ENCODE data around the gene LIPE. TPM values are rescaled to one million over a fixed set of nuclear protein-coding genes. Genes with fewer than 3 reads are reported as not detected.

The LIPE gene
- total and polyA plus RNA-seq, 2 experiments from 2014 or later: 5.8 to 10.9 TPM

DNA sequence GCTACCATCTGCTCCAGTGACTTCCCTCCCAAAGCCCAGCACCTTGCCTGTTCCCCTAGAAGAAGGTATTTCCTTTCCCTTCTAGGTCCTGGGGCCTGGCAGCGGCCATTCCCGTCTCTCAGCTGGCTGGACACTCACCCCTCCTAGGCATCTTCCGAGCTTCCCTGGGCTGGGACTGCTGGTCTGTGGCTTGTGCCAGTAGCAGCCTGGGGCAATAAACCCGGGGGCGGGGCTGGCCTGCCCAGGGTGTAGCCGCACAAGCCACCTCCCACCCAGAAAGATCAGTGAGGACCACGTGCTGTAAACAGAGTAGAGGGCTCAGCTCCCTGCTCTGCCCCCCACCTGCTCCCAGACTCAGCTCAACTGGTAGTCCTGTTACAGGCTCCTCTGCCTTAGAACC is 15.0 kb downstream of the LIPE start:
- Histone ChIP-seq H2AFZ (no peak overlapping the region), H4K20me1 (replicated peaks; ENCODE audit: insufficient read depth) (peaks cover 8% of the 10 kb centered on the region), H3K4me3 (no peak overlapping the region), H3K27me3 (ENCODE audit: insufficient read depth) (peaks cover 20% of the 10 kb centered on the region), H3K27ac (ENCODE audit: low read depth) (no peak overlapping the region), H3K79me2 (replicated peaks; ENCODE audit: insufficient read depth) (no peaks in the 10 kb centered on the region), H3K36me3 (ENCODE audit: insufficient read depth) (no peaks in the 10 kb centered on the region), H3K4me2 (no peak overlapping the region), H3F3A (replicated peaks; ENCODE audit: low read depth) (no peaks in the 10 kb centered on the region), H3K9me2 (ENCODE audit: insufficient read depth) (no peaks in the 10 kb centered on the region), H3K4me1 (ENCODE audit: insufficient read depth) (no peaks in the 10 kb centered on the region)
- ATAC-seq (peak; percentile 81), DNase-seq (ENCODE audit: low spot score) (peak; percentile 48)
- H3K4me3 Mint-ChIP-seq: no peak overlapping the region
- H3K9me3 Mint-ChIP-seq: no peaks in the 10 kb centered on the region; the same call in 1 of the 3 replicates
- peaks cover 63% of the 10 kb centered on the region for H3K27me3 Mint-ChIP-seq (ENCODE audit: insufficient read depth, low read depth, poor library complexity)
- H3K4me1 Mint-ChIP-seq: peaks cover 14% of the 10 kb centered on the region
- peaks cover 17% of the 10 kb centered on the region for H3K36me3 Mint-ChIP-seq (ENCODE audit: low read depth)
- H3K27ac Mint-ChIP-seq: no peak overlapping the region
- TF ChIP-seq STAT1 (IDR thresholded peaks at IDR 0.05; ENCODE audit: unreplicated experiment) (no peak), NANOG (IDR thresholded peaks at IDR 0.05; ENCODE audit: borderline replicate concordance) (no peak)
- TF ChIP-seq, protein P1, sequence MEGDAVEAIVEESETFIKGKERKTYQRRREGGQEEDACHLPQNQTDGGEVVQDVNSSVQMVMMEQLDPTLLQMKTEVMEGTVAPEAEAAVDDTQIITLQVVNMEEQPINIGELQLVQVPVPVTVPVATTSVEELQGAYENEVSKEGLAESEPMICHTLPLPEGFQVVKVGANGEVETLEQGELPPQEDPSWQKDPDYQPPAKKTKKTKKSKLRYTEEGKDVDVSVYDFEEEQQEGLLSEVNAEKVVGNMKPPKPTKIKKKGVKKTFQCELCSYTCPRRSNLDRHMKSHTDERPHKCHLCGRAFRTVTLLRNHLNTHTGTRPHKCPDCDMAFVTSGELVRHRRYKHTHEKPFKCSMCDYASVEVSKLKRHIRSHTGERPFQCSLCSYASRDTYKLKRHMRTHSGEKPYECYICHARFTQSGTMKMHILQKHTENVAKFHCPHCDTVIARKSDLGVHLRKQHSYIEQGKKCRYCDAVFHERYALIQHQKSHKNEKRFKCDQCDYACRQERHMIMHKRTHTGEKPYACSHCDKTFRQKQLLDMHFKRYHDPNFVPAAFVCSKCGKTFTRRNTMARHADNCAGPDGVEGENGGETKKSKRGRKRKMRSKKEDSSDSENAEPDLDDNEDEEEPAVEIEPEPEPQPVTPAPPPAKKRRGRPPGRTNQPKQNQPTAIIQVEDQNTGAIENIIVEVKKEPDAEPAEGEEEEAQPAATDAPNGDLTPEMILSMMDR (conservative IDR thresholded peaks at IDR 0.05; ENCODE audit: low read depth in 2 of 2): no peak

DNA sequence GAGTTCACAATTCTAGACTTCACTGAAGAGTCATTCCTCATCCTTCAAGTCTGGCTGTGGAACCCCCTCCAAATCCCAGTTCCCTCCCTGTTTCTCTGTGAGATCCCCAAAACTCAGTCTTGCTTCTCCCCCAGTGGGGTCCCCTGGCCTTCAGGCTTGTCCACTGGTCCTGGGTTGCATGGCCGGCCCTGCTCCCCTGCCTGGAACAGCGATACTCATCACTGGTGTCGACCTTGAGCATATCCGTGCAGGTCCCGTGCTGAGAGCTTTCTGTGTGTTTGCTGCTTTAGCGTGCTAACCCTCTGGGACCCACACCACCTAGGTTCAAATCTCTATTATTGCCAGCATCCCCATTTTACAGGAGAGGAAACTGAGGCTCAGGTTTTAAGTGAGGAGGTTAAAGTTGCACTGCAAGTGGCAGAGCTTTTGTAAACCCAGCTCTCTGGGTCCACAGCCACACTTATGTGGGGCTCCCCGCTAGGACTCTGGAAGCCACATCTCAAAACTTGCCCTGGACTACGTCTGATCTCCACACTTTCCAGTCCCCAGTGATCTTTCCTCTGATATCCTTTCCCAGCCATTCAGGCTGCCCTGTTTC is 15.5 kb downstream of the LIPE start:
- Histone ChIP-seq H3K27ac (ENCODE audit: low read depth) (no peak overlapping the region), H3F3A (replicated peaks; ENCODE audit: low read depth) (no peaks in the 10 kb centered on the region), H3K9me2 (ENCODE audit: insufficient read depth) (no peaks in the 10 kb centered on the region), H3K4me2 (no peak overlapping the region), H3K4me3 (no peak overlapping the region), H4K20me1 (replicated peaks; ENCODE audit: insufficient read depth) (peaks cover 8% of the 10 kb centered on the region), H2AFZ (no peak overlapping the region), H3K36me3 (ENCODE audit: insufficient read depth) (no peaks in the 10 kb centered on the region), H3K79me2 (replicated peaks; ENCODE audit: insufficient read depth) (no peaks in the 10 kb centered on the region), H3K4me1 (ENCODE audit: insufficient read depth) (no peaks in the 10 kb centered on the region), H3K27me3 (ENCODE audit: insufficient read depth) (peaks cover 20% of the 10 kb centered on the region)
- Mint-ChIP-seq H3K27me3 (ENCODE audit: insufficient read depth, low read depth, poor library complexity) (peaks cover 67% of the 10 kb centered on the region), H3K4me1 (peaks cover 18% of the 10 kb centered on the region), H3K4me3 (no peak overlapping the region; the same call in 2 of the 3 replicates), H3K9me3 (no peaks in the 10 kb centered on the region; the same call in 1 of the 3 replicates), H3K36me3 (ENCODE audit: low read depth) (peaks cover 22% of the 10 kb centered on the region), H3K27ac (no peak overlapping the region)
- ATAC-seq: no peak
- no peak for DNase-seq (ENCODE audit: low spot score)
- TF ChIP-seq, protein P2, sequence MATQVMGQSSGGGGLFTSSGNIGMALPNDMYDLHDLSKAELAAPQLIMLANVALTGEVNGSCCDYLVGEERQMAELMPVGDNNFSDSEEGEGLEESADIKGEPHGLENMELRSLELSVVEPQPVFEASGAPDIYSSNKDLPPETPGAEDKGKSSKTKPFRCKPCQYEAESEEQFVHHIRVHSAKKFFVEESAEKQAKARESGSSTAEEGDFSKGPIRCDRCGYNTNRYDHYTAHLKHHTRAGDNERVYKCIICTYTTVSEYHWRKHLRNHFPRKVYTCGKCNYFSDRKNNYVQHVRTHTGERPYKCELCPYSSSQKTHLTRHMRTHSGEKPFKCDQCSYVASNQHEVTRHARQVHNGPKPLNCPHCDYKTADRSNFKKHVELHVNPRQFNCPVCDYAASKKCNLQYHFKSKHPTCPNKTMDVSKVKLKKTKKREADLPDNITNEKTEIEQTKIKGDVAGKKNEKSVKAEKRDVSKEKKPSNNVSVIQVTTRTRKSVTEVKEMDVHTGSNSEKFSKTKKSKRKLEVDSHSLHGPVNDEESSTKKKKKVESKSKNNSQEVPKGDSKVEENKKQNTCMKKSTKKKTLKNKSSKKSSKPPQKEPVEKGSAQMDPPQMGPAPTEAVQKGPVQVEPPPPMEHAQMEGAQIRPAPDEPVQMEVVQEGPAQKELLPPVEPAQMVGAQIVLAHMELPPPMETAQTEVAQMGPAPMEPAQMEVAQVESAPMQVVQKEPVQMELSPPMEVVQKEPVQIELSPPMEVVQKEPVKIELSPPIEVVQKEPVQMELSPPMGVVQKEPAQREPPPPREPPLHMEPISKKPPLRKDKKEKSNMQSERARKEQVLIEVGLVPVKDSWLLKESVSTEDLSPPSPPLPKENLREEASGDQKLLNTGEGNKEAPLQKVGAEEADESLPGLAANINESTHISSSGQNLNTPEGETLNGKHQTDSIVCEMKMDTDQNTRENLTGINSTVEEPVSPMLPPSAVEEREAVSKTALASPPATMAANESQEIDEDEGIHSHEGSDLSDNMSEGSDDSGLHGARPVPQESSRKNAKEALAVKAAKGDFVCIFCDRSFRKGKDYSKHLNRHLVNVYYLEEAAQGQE (IDR thresholded peaks at IDR 0.05; ENCODE audit: unreplicated experiment): no peak
- TF ChIP-seq CREB1 (CRISPR knock-in tag; IDR thresholded peaks at IDR 0.05; ENCODE audit: low read depth) (no peak), POLR2AphosphoS5 (IDR thresholded peaks at IDR 0.05; ENCODE audit: low read depth) (no peak), STAT1 (IDR thresholded peaks at IDR 0.05; ENCODE audit: unreplicated experiment) (no peak), EZH2phosphoT487 (IDR thresholded peaks at IDR 0.05; ENCODE audit: unreplicated experiment) (no peak), ZNF331 (CRISPR knock-in tag; IDR thresholded peaks at IDR 0.05; ENCODE audit: low read depth) (no peak), EZH2 (IDR thresholded peaks at IDR 0.05; ENCODE audit: low read depth, unreplicated experiment) (no peak), JUNB (IDR thresholded peaks at IDR 0.05; ENCODE audit: unreplicated experiment) (no peak), ZNF114 (CRISPR knock-in tag; IDR thresholded peaks at IDR 0.05) (no peak), NANOG (IDR thresholded peaks at IDR 0.05; ENCODE audit: borderline replicate concordance) (no peak)
- TF ChIP-seq, protein P3, sequence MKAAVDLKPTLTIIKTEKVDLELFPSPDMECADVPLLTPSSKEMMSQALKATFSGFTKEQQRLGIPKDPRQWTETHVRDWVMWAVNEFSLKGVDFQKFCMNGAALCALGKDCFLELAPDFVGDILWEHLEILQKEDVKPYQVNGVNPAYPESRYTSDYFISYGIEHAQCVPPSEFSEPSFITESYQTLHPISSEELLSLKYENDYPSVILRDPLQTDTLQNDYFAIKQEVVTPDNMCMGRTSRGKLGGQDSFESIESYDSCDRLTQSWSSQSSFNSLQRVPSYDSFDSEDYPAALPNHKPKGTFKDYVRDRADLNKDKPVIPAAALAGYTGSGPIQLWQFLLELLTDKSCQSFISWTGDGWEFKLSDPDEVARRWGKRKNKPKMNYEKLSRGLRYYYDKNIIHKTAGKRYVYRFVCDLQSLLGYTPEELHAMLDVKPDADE (IDR thresholded peaks at IDR 0.05): no peak

Data from GM23338 (cell line).